ENCODE data around the gene GPR157. TPM values are rescaled to one million over a fixed set of nuclear protein-coding genes. Genes with fewer than 3 reads are reported as not detected.

Gene GPR157
- total and polyA plus RNA-seq, 5 donors from 2014 or later: 0.92 to 2.1 (median 1.2) TPM

GRCh38 chr1:9093581-9093980 lies 35.3 kb downstream of the GPR157 start:
- Histone ChIP-seq H3K9me3 (ENCODE audit: control insufficient read depth in 2 of 2, low read length in 2 of 2) (no peaks in the 10 kb centered on the region), H3K4me3 (ENCODE audit: low read depth, low read length) (no peak overlapping the region), H3K27ac (ENCODE audit: insufficient read depth, low read length, poor library complexity, severe bottlenecking) (no peak overlapping the region), H3K27me3 (ENCODE audit: control insufficient read depth, insufficient read depth, low read length) (peaks cover 20% of the 10 kb centered on the region), H3K36me3 (ENCODE audit: control insufficient read depth, insufficient read depth, low read length) (no peaks in the 10 kb centered on the region), H3K4me1 (ENCODE audit: control insufficient read depth, insufficient read depth, low read length, poor library complexity, severe bottlenecking) (no peaks in the 10 kb centered on the region)
- Mint-ChIP-seq H3K27ac (no peak overlapping the region), H3K4me3 (no peak overlapping the region), H3K36me3 (no peaks in the 10 kb centered on the region), H3K9me3 (no peaks in the 10 kb centered on the region), H3K27me3 (peaks cover 11% of the 10 kb centered on the region), H3K4me1 (no peaks in the 10 kb centered on the region)
- no peak for DNase-seq
- ATAC-seq (ENCODE audit: low read depth in 2 of 2): no peak

GRCh38 chr1:9093091-9093490 lies 35.8 kb downstream of the GPR157 start:
- no peak overlapping the region for H3K27ac Mint-ChIP-seq

GRCh38 chr1:9088807-9089206 lies 40.1 kb downstream of the GPR157 start:
- Histone ChIP-seq H3K4me1 (ENCODE audit: control insufficient read depth, insufficient read depth, low read length, poor library complexity, severe bottlenecking) (no peaks in the 10 kb centered on the region), H3K27me3 (ENCODE audit: control insufficient read depth, insufficient read depth, low read length) (peaks cover 15% of the 10 kb centered on the region), H3K4me3 (ENCODE audit: low read depth, low read length) (no peak overlapping the region), H3K27ac (ENCODE audit: insufficient read depth, low read length, poor library complexity, severe bottlenecking) (no peak overlapping the region), H3K9me3 (ENCODE audit: control insufficient read depth in 2 of 2, low read length in 2 of 2) (peaks cover 0 to 2% of the 10 kb centered on the region in 2 experiments), H3K36me3 (ENCODE audit: control insufficient read depth, insufficient read depth, low read length) (no peaks in the 10 kb centered on the region)
- Mint-ChIP-seq H3K4me1 (peaks cover 0 to 2% (median 0%) of the 10 kb centered on the region in 4 donors), H3K36me3 (no peaks in the 10 kb centered on the region), H3K4me3 (no peak overlapping the region), H3K27ac (no peak overlapping the region), H3K9me3 (peaks cover 0 to 1% (median 0%) of the 10 kb centered on the region in 7 donors), H3K27me3 (peaks cover 11% of the 10 kb centered on the region)
- ATAC-seq (ENCODE audit: low read depth in 2 of 2) (no peak), DNase-seq (no peak)

More at GRCh38 chr1:9093091-9093490, 35.8 kb downstream of the GPR157 start:
- Mint-ChIP-seq H3K27me3 (peaks cover 11% of the 10 kb centered on the region), H3K4me3 (no peak overlapping the region), H3K4me1 (no peaks in the 10 kb centered on the region), H3K36me3 (no peaks in the 10 kb centered on the region), H3K9me3 (no peaks in the 10 kb centered on the region)
- Histone ChIP-seq H3K27ac (ENCODE audit: insufficient read depth, low read length, poor library complexity, severe bottlenecking) (no peak overlapping the region), H3K4me1 (ENCODE audit: control insufficient read depth, insufficient read depth, low read length, poor library complexity, severe bottlenecking) (no peaks in the 10 kb centered on the region), H3K27me3 (ENCODE audit: control insufficient read depth, insufficient read depth, low read length) (peaks cover 20% of the 10 kb centered on the region), H3K4me3 (ENCODE audit: low read depth, low read length) (no peak overlapping the region), H3K36me3 (ENCODE audit: control insufficient read depth, insufficient read depth, low read length) (no peaks in the 10 kb centered on the region), H3K9me3 (ENCODE audit: control insufficient read depth in 2 of 2, low read length in 2 of 2) (no peaks in the 10 kb centered on the region)
- DNase-seq (no peak), ATAC-seq (ENCODE audit: low read depth in 2 of 2) (no peak)

GRCh38 chr1:9087411-9088125 lies 41.3 kb downstream of the GPR157 start:
- DNase-seq: no peak
- H3K9me3 Mint-ChIP-seq: peaks cover 0 to 1% (median 0%) of the 10 kb centered on the region in 7 donors
- H3K36me3 Mint-ChIP-seq: no peaks in the 10 kb centered on the region
- peaks cover 10% of the 10 kb centered on the region for H3K27me3 ChIP-seq (ENCODE audit: control insufficient read depth, insufficient read depth, low read length)
- no peaks in the 10 kb centered on the region for H3K36me3 ChIP-seq (ENCODE audit: control insufficient read depth, insufficient read depth, low read length)
- no peak overlapping the region for H3K4me3 Mint-ChIP-seq
- peaks cover 16% of the 10 kb centered on the region for H3K27me3 Mint-ChIP-seq
- no peak for ATAC-seq (ENCODE audit: low read depth in 2 of 2)
- H3K9me3 ChIP-seq (ENCODE audit: control insufficient read depth in 2 of 2, low read length in 2 of 2): peaks cover 0 to 2% of the 10 kb centered on the region in 2 experiments
- H3K27ac Mint-ChIP-seq: no peak overlapping the region
- no peak overlapping the region for H3K4me3 ChIP-seq (ENCODE audit: low read depth, low read length)
- H3K27ac ChIP-seq (ENCODE audit: insufficient read depth, low read length, poor library complexity, severe bottlenecking): no peak overlapping the region
- no peaks in the 10 kb centered on the region for H3K4me1 ChIP-seq (ENCODE audit: control insufficient read depth, insufficient read depth, low read length, poor library complexity, severe bottlenecking)
- H3K4me1 Mint-ChIP-seq: peaks cover 0 to 13% (median 6%) of the 10 kb centered on the region in 4 donors

GRCh38 chr1:9086796-9087195 lies 42.1 kb downstream of the GPR157 start:
- no peaks in the 10 kb centered on the region for H3K36me3 ChIP-seq (ENCODE audit: control insufficient read depth, insufficient read depth, low read length)
- peaks cover 10% of the 10 kb centered on the region for H3K27me3 ChIP-seq (ENCODE audit: control insufficient read depth, insufficient read depth, low read length)
- H3K4me3 ChIP-seq (ENCODE audit: low read depth, low read length): no peak overlapping the region
- no peak for DNase-seq
- peaks cover 0 to 2% of the 10 kb centered on the region in 2 experiments for H3K9me3 ChIP-seq (ENCODE audit: control insufficient read depth in 2 of 2, low read length in 2 of 2)
- peaks cover 16% of the 10 kb centered on the region for H3K27me3 Mint-ChIP-seq
- H3K27ac Mint-ChIP-seq: no peak overlapping the region
- H3K4me3 Mint-ChIP-seq: no peak overlapping the region
- H3K4me1 ChIP-seq (ENCODE audit: control insufficient read depth, insufficient read depth, low read length, poor library complexity, severe bottlenecking): no peaks in the 10 kb centered on the region
- H3K9me3 Mint-ChIP-seq: peaks cover 0 to 1% (median 0%) of the 10 kb centered on the region in 7 donors
- H3K36me3 Mint-ChIP-seq: no peaks in the 10 kb centered on the region
- peaks cover 0 to 17% (median 7%) of the 10 kb centered on the region in 4 donors for H3K4me1 Mint-ChIP-seq
- no peak overlapping the region for H3K27ac ChIP-seq (ENCODE audit: insufficient read depth, low read length, poor library complexity, severe bottlenecking)
- ATAC-seq (ENCODE audit: low read depth in 2 of 2): no peak

- Histone ChIP-seq H3K27me3 (ENCODE audit: control insufficient read depth, insufficient read depth, low read length) (peaks cover 8% of the 10 kb centered on the region), H3K9me3 (ENCODE audit: control insufficient read depth in 2 of 2, low read length in 2 of 2) (peaks cover 0 to 2% of the 10 kb centered on the region in 2 experiments), H3K4me1 (ENCODE audit: control insufficient read depth, insufficient read depth, low read length, poor library complexity, severe bottlenecking) (no peaks in the 10 kb centered on the region), H3K4me3 (ENCODE audit: low read depth, low read length) (no peak overlapping the region), H3K27ac (ENCODE audit: insufficient read depth, low read length, poor library complexity, severe bottlenecking) (no peak overlapping the region), H3K36me3 (ENCODE audit: control insufficient read depth, insufficient read depth, low read length) (no peaks in the 10 kb centered on the region)
- Mint-ChIP-seq H3K27ac (no peak overlapping the region), H3K9me3 (peaks cover 0 to 1% (median 0%) of the 10 kb centered on the region in 7 donors), H3K4me3 (no peak overlapping the region), H3K27me3 (peaks cover 16% of the 10 kb centered on the region), H3K4me1 (peaks cover 0 to 19% (median 7%) of the 10 kb centered on the region in 4 donors), H3K36me3 (no peaks in the 10 kb centered on the region)
- no peak for ATAC-seq (ENCODE audit: low read depth in 2 of 2)
- DNase-seq: no peak
These were observed 42.9 kb downstream of the GPR157 start for GRCh38 chr1:9086045-9086444.

GRCh38 chr1:9085306-9085940 lies 43.5 kb downstream of the GPR157 start:
- peaks cover 0 to 20% (median 7%) of the 10 kb centered on the region in 4 donors for H3K4me1 Mint-ChIP-seq
- no peaks in the 10 kb centered on the region for H3K36me3 Mint-ChIP-seq
- Histone ChIP-seq H3K4me3 (ENCODE audit: low read depth, low read length) (no peak overlapping the region), H3K27ac (ENCODE audit: insufficient read depth, low read length, poor library complexity, severe bottlenecking) (no peak overlapping the region), H3K4me1 (ENCODE audit: control insufficient read depth, insufficient read depth, low read length, poor library complexity, severe bottlenecking) (no peaks in the 10 kb centered on the region), H3K9me3 (ENCODE audit: control insufficient read depth in 2 of 2, low read length in 2 of 2) (peaks cover 0 to 2% of the 10 kb centered on the region in 2 experiments), H3K27me3 (ENCODE audit: control insufficient read depth, insufficient read depth, low read length) (peaks cover 6% of the 10 kb centered on the region), H3K36me3 (ENCODE audit: control insufficient read depth, insufficient read depth, low read length) (no peaks in the 10 kb centered on the region)
- ATAC-seq (ENCODE audit: low read depth in 2 of 2): no peak
- H3K27me3 Mint-ChIP-seq: peaks cover 16% of the 10 kb centered on the region
- H3K27ac Mint-ChIP-seq: peak overlapping the region in 1 of 3 donors; percentile 6
- no peak for DNase-seq
- peaks cover 0 to 1% (median 0%) of the 10 kb centered on the region in 7 donors for H3K9me3 Mint-ChIP-seq
- no peak overlapping the region for H3K4me3 Mint-ChIP-seq

Data from CD4-positive, CD25-positive, alpha-beta regulatory T cell (primary cell).